HG02870 (cell line): ENCODE measurements around the gene MYH8.

Experiments
- ATAC-seq: cut with Tn5 transposase; IDR thresholded peaks from one replicate; pipeline ENCODE4 v1.9.1; 2021; ENCODE audit warnings: mild to moderate bottlenecking, moderate library complexity; ENCODE audit not compliant: unreplicated experiment

MYH8 gene

GRCh38 chr17:10384175-10384574, 37.6 kb downstream of the MYH8 start:
- ATAC-seq: no peak

- ATAC-seq: no peak
Observed at GRCh38 chr17:10380631-10381408, 40.9 kb downstream of the MYH8 start.

GRCh38 chr17:10372906-10373305, 48.8 kb downstream of the MYH8 start, which contains the start of gene MYH13:
MYH13 (minus strand) TSS chr17:10373006; CDS start chr17:10364530, 8,476 bp downstream.
- no peak for ATAC-seq

GRCh38 chr17:10370016-10370608, 51.6 kb downstream of the MYH8 start:
- no peak for ATAC-seq

GRCh38 chr17:10369239-10369638, 52.5 kb downstream of the MYH8 start:
- ATAC-seq: no peak

- no peak for ATAC-seq
Observed at GRCh38 chr17:10368561-10368960, 53.2 kb downstream of the MYH8 start.

- no peak for ATAC-seq
Observed at GRCh38 chr17:10360578-10360977, 61.2 kb downstream of the MYH8 start.

- no peak for ATAC-seq
Observed at GRCh38 chr17:10357768-10358167, 64.0 kb downstream of the MYH8 start.

GRCh38 chr17:10354651-10355050, 67.1 kb downstream of the MYH8 start:
- no peak for ATAC-seq

- ATAC-seq: no peak
Observed at GRCh38 chr17:10352893-10353292, 68.9 kb downstream of the MYH8 start.

- no peak for ATAC-seq
Observed at GRCh38 chr17:10349403-10349802, 72.3 kb downstream of the MYH8 start.

GRCh38 chr17:10344816-10345215, 76.9 kb downstream of the MYH8 start:
- ATAC-seq: no peak
